ENCODE data around the gene FGF9.

FGF9 gene

GRCh38 chr13:21661097-21661909, 9.6 kb upstream of the FGF9 start:
- Histone ChIP-seq H3K36me3 (ENCODE audit: control insufficient read depth in 1 of 2, insufficient read depth in 2 of 2, low read length in 2 of 2) (no peaks in the 10 kb centered on the region), H3K4me1 (ENCODE audit: control insufficient read depth in 1 of 2, insufficient read depth in 2 of 2, low read length in 2 of 2) (peaks cover 15 to 16% of the 10 kb centered on the region in 2 donors), H3K9ac (ENCODE audit: low read depth in 1 of 2, low read length in 2 of 2) (no peak overlapping the region), H3K9me3 (ENCODE audit: control insufficient read depth in 1 of 2, low read length in 2 of 2) (peaks cover 3 to 5% of the 10 kb centered on the region in 2 donors), H3K27ac (ENCODE audit: low read depth, low read length) (no peak overlapping the region), H3K27me3 (ENCODE audit: control insufficient read depth in 1 of 2, insufficient read depth in 2 of 2, low read length in 2 of 2) (no peaks in the 10 kb centered on the region), H3K4me3 (ENCODE audit: low read depth in 1 of 2, low read length in 2 of 2) (peak overlapping the region in 1 of 2 donors; percentile 25)

GRCh38 chr13:21663197-21663596, 7.7 kb upstream of the FGF9 start:
- H3K9ac ChIP-seq (ENCODE audit: low read depth in 1 of 2, low read length in 2 of 2): no peak overlapping the region
- H3K4me1 ChIP-seq (ENCODE audit: control insufficient read depth in 1 of 2, insufficient read depth in 2 of 2, low read length in 2 of 2): peaks cover 15 to 16% of the 10 kb centered on the region in 2 donors
- no peaks in the 10 kb centered on the region for H3K36me3 ChIP-seq (ENCODE audit: control insufficient read depth in 1 of 2, insufficient read depth in 2 of 2, low read length in 2 of 2)
- no peak overlapping the region for H3K27ac ChIP-seq (ENCODE audit: low read depth, low read length)
- H3K9me3 ChIP-seq (ENCODE audit: control insufficient read depth in 1 of 2, low read length in 2 of 2): peaks cover 3 to 5% of the 10 kb centered on the region in 2 donors
- H3K4me3 ChIP-seq (ENCODE audit: low read depth in 1 of 2, low read length in 2 of 2): no peak overlapping the region
- peaks cover 2 to 3% of the 10 kb centered on the region in 2 donors for H3K27me3 ChIP-seq (ENCODE audit: control insufficient read depth in 1 of 2, insufficient read depth in 2 of 2, low read length in 2 of 2)

DNA sequence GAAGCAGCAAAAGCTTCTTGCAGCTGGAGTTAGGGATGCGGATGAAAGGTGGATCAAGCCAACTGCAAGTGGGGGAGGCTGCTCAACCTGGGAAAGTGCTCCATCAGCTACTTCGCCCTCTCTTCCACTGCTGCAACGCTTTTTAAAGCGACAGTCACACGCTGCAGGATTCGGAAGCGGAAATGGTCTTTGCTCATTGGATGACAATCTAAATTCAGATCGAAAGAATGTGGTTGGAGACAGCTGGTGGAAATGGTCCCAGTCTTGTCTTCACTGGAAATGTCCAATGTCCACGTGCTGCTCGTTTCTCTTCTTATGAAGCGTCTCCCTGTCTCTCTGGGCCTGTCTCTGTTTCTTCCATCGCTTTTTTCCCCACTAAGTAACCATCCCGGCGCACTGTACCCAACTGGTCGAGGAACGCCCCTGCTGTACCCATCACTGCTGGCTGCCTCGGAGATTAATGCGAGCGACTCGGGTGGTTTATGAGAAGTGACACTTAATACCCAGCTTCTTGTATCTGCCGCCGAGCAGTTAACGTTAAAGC, 2.1 kb upstream of the FGF9 start:
- no peaks in the 10 kb centered on the region for H3K36me3 ChIP-seq (ENCODE audit: control insufficient read depth in 1 of 2, insufficient read depth in 2 of 2, low read length in 2 of 2)
- peaks cover 33 to 39% of the 10 kb centered on the region in 2 donors for H3K4me1 ChIP-seq (ENCODE audit: control insufficient read depth in 1 of 2, insufficient read depth in 2 of 2, low read length in 2 of 2)
- H3K27ac ChIP-seq (ENCODE audit: low read depth, low read length): no peak overlapping the region
- H3K4me3 ChIP-seq (ENCODE audit: low read depth in 1 of 2, low read length in 2 of 2): peak overlapping the region; percentile 84 to 89
- peaks cover 15 to 36% of the 10 kb centered on the region in 2 donors for H3K27me3 ChIP-seq (ENCODE audit: control insufficient read depth in 1 of 2, insufficient read depth in 2 of 2, low read length in 2 of 2)
- H3K9me3 ChIP-seq (ENCODE audit: control insufficient read depth in 1 of 2, low read length in 2 of 2): no peaks in the 10 kb centered on the region
- H3K9ac ChIP-seq (ENCODE audit: low read depth in 1 of 2, low read length in 2 of 2): peak overlapping the region; percentile 25 to 30

GRCh38 chr13:21670006-21670882, 629 bp upstream of the FGF9 start:
- peak overlapping the region; percentile 28 for H3K27ac ChIP-seq (ENCODE audit: low read depth, low read length)
- peaks cover 33 to 45% of the 10 kb centered on the region in 2 donors for H3K4me1 ChIP-seq (ENCODE audit: control insufficient read depth in 1 of 2, insufficient read depth in 2 of 2, low read length in 2 of 2)
- H3K27me3 ChIP-seq (ENCODE audit: control insufficient read depth in 1 of 2, insufficient read depth in 2 of 2, low read length in 2 of 2): peaks cover 15 to 40% of the 10 kb centered on the region in 2 donors

GRCh38 chr13:21671620-21672286, 880 bp downstream of the FGF9 start:
- Histone ChIP-seq H3K9me3 (ENCODE audit: control insufficient read depth in 1 of 2, low read length in 2 of 2) (no peaks in the 10 kb centered on the region), H3K36me3 (ENCODE audit: control insufficient read depth in 1 of 2, insufficient read depth in 2 of 2, low read length in 2 of 2) (no peaks in the 10 kb centered on the region), H3K4me3 (ENCODE audit: low read depth in 1 of 2, low read length in 2 of 2) (peak overlapping the region; percentile 84 to 89), H3K9ac (ENCODE audit: low read depth in 1 of 2, low read length in 2 of 2) (peak overlapping the region; percentile 32 to 57), H3K4me1 (ENCODE audit: control insufficient read depth in 1 of 2, insufficient read depth in 2 of 2, low read length in 2 of 2) (peaks cover 42 to 53% of the 10 kb centered on the region in 2 donors), H3K27me3 (ENCODE audit: control insufficient read depth in 1 of 2, insufficient read depth in 2 of 2, low read length in 2 of 2) (peaks cover 18 to 50% of the 10 kb centered on the region in 2 donors), H3K27ac (ENCODE audit: low read depth, low read length) (no peak overlapping the region)

More at GRCh38 chr13:21670006-21670882, 629 bp upstream of the FGF9 start:
- Histone ChIP-seq H3K9me3 (ENCODE audit: control insufficient read depth in 1 of 2, low read length in 2 of 2) (no peaks in the 10 kb centered on the region), H3K9ac (ENCODE audit: low read depth in 1 of 2, low read length in 2 of 2) (peak overlapping the region; percentile 46 to 69), H3K4me3 (ENCODE audit: low read depth in 1 of 2, low read length in 2 of 2) (peak overlapping the region; percentile 84 to 89), H3K36me3 (ENCODE audit: control insufficient read depth in 1 of 2, insufficient read depth in 2 of 2, low read length in 2 of 2) (no peaks in the 10 kb centered on the region)

GRCh38 chr13:21672287-21672680, 1.4 kb downstream of the FGF9 start:
- peak overlapping the region in 1 of 2 donors; percentile 32 for H3K9ac ChIP-seq (ENCODE audit: low read depth in 1 of 2, low read length in 2 of 2)
- H3K4me1 ChIP-seq (ENCODE audit: control insufficient read depth in 1 of 2, insufficient read depth in 2 of 2, low read length in 2 of 2): peaks cover 47 to 53% of the 10 kb centered on the region in 2 donors
- no peak overlapping the region for H3K27ac ChIP-seq (ENCODE audit: low read depth, low read length)
- H3K27me3 ChIP-seq (ENCODE audit: control insufficient read depth in 1 of 2, insufficient read depth in 2 of 2, low read length in 2 of 2): peaks cover 20 to 56% of the 10 kb centered on the region in 2 donors
- H3K9me3 ChIP-seq (ENCODE audit: control insufficient read depth in 1 of 2, low read length in 2 of 2): no peaks in the 10 kb centered on the region
- H3K36me3 ChIP-seq (ENCODE audit: control insufficient read depth in 1 of 2, insufficient read depth in 2 of 2, low read length in 2 of 2): no peaks in the 10 kb centered on the region
- peak overlapping the region; percentile 84 to 89 for H3K4me3 ChIP-seq (ENCODE audit: low read depth in 1 of 2, low read length in 2 of 2)

DNA sequence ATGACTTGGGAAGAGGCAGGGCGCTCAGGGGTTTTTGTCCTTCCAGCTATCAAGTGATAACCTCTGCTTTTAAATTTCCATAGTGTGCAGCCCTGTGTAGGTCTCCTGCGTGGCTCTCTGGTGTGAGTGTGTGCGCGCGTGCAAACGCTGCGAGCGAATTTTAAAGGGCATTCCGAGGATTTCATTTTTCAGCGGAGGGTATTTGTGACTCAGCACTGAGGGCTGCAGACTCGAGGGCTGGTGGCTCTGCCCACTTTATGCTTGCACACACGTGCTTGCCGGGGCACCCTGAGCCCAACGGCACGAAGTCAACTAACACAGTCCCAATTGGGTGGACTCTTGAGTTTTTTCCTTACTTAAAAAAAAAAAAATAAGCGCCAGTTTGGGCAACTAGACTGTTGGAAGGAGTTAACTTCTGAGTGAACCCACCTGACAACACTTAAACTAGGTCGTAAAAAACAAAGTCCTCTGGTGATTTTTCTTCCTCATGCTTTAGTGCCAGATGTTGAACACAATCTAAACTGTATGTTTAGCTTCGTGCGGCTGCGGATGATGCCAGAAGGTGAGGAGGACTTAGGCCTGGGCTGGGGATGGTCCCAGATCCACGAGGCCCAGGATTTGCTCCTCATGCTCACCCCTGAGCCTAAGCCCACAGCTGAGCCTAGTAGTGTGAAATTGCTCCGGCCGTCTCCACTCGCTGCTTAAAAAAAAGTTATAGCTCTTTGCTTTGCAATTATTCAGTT, 2.1 kb downstream of the FGF9 start:
- Histone ChIP-seq H3K36me3 (ENCODE audit: control insufficient read depth in 1 of 2, insufficient read depth in 2 of 2, low read length in 2 of 2) (no peaks in the 10 kb centered on the region), H3K9me3 (ENCODE audit: control insufficient read depth in 1 of 2, low read length in 2 of 2) (no peaks in the 10 kb centered on the region), H3K4me3 (ENCODE audit: low read depth in 1 of 2, low read length in 2 of 2) (peak overlapping the region; percentile 84 to 89), H3K27ac (ENCODE audit: low read depth, low read length) (no peak overlapping the region), H3K27me3 (ENCODE audit: control insufficient read depth in 1 of 2, insufficient read depth in 2 of 2, low read length in 2 of 2) (peaks cover 22 to 57% of the 10 kb centered on the region in 2 donors), H3K9ac (ENCODE audit: low read depth in 1 of 2, low read length in 2 of 2) (no peak overlapping the region), H3K4me1 (ENCODE audit: control insufficient read depth in 1 of 2, insufficient read depth in 2 of 2, low read length in 2 of 2) (peaks cover 51 to 53% of the 10 kb centered on the region in 2 donors)

- Histone ChIP-seq H3K9ac (ENCODE audit: low read depth in 1 of 2, low read length in 2 of 2) (peak overlapping the region in 1 of 2 donors; percentile 25), H3K4me1 (ENCODE audit: control insufficient read depth in 1 of 2, insufficient read depth in 2 of 2, low read length in 2 of 2) (peaks cover 49 to 50% of the 10 kb centered on the region in 2 donors), H3K9me3 (ENCODE audit: control insufficient read depth in 1 of 2, low read length in 2 of 2) (no peaks in the 10 kb centered on the region), H3K4me3 (ENCODE audit: low read depth in 1 of 2, low read length in 2 of 2) (peak overlapping the region; percentile 84 to 89), H3K27me3 (ENCODE audit: control insufficient read depth in 1 of 2, insufficient read depth in 2 of 2, low read length in 2 of 2) (peaks cover 17 to 52% of the 10 kb centered on the region in 2 donors), H3K36me3 (ENCODE audit: control insufficient read depth in 1 of 2, insufficient read depth in 2 of 2, low read length in 2 of 2) (no peaks in the 10 kb centered on the region), H3K27ac (ENCODE audit: low read depth, low read length) (no peak overlapping the region)
Observed at GRCh38 chr13:21673539-21673788, 2.6 kb downstream of the FGF9 start.

DNA sequence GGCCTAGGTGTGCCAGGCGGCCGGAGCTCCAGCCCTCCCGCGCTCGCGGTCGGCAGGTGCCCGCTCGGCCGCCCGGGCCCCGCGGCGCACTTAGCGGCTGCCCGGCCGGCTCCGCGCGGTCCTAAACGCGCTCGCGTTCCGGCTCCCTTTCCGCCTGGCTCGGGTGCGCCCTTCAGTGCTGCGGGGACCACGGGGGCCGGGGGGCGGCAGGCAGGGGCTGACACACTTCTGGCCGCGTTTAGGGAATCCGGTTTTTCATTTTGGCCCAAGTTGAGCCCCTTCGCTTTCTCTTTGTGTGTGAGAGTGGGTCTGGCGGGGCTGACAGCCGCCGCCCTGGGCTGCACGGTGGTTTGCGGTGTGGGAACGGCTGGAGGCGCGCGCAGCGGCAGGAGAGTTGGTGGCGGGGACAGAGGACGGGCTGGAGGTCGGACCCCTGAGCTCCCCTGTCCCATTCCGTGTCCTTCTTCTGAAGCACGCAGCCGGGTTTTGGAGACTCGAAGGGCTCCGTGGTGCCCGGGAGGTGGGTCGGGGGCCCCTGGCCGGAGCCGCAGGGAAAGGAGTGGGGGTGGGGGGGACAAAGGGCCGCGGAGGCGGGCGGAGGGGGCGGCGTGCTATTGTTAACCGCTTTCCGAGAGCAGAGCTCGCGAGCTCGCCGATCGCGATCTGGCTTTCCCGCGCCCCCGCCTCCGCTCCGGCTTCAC, 3.1 kb downstream of the FGF9 start:
- Histone ChIP-seq H3K4me3 (ENCODE audit: low read depth in 1 of 2, low read length in 2 of 2) (peak overlapping the region; percentile 84 to 89), H3K4me1 (ENCODE audit: control insufficient read depth in 1 of 2, insufficient read depth in 2 of 2, low read length in 2 of 2) (peaks cover 44 to 45% of the 10 kb centered on the region in 2 donors), H3K9ac (ENCODE audit: low read depth in 1 of 2, low read length in 2 of 2) (peak overlapping the region; percentile 10 to 43), H3K27me3 (ENCODE audit: control insufficient read depth in 1 of 2, insufficient read depth in 2 of 2, low read length in 2 of 2) (peaks cover 13 to 51% of the 10 kb centered on the region in 2 donors), H3K36me3 (ENCODE audit: control insufficient read depth in 1 of 2, insufficient read depth in 2 of 2, low read length in 2 of 2) (no peaks in the 10 kb centered on the region), H3K9me3 (ENCODE audit: control insufficient read depth in 1 of 2, low read length in 2 of 2) (no peaks in the 10 kb centered on the region), H3K27ac (ENCODE audit: low read depth, low read length) (peak overlapping the region; percentile 39)

Measured in duodenal mucosa (tissue), 2 donors.